Fibroblast of lung (primary cell): ENCODE data around the gene MCF2L2. TPM values are rescaled to one million over a fixed set of nuclear protein-coding genes. Genes with fewer than 3 reads are reported as not detected.

Experiments
- DNase-seq, 2 donors: peaks; one replicate each; pipeline versions ENCODE4 v3.0.0 to v3.0.0-alpha.2; 2010; ENCODE audit warnings: low read depth in 2 of 2
- H2AFZ ChIP-seq: 2 replicates; pipeline ENCODE4 v1.5.1; 2012; ENCODE audit warnings: low read length, control low read depth, inconsistent platforms
- H3K27ac ChIP-seq: 2 replicates; pipeline ENCODE4 v1.5.1; 2011; ENCODE audit warnings: low read length, control low read depth; ENCODE audit not compliant: insufficient read depth
- H3K27me3 ChIP-seq: 2 replicates; pipeline ENCODE4 v1.5.1; 2011; ENCODE audit warnings: mild to moderate bottlenecking, low read length; ENCODE audit not compliant: control insufficient read depth, insufficient read depth
- H3K36me3 ChIP-seq: 2 replicates; pipeline ENCODE4 v1.5.1; 2011; ENCODE audit warnings: low read length; ENCODE audit not compliant: control insufficient read depth, insufficient read depth
- H3K4me1 ChIP-seq: 2 replicates; pipeline ENCODE4 v1.5.1; 2011; ENCODE audit warnings: low read length; ENCODE audit not compliant: control insufficient read depth, insufficient read depth; ENCODE audit errors: extremely low read depth
- H3K4me2 ChIP-seq: 2 replicates; pipeline ENCODE4 v1.5.1; 2011; ENCODE audit warnings: low read length, control low read depth; ENCODE audit not compliant: insufficient read depth; ENCODE audit errors: extremely low read depth
- H3K4me3 ChIP-seq, 4 experiments: fragments of 200-600 bp in 1 of 4; sonication (generic) in 1 of 4; replicated peaks in 1 of 4; 2 replicates each; pipeline ENCODE4 v1.5.1; 2011 to 2016; ENCODE audit warnings: low read length in 4 of 4, low read depth in 3 of 4, mild to moderate bottlenecking in 3 of 4, control low read depth in 2 of 4, inconsistent platforms in 1 of 4, mixed read lengths in 1 of 4; ENCODE audit not compliant: insufficient read depth in 1 of 4; ENCODE audit errors: control extremely low read depth in 1 of 4
- H3K79me2 ChIP-seq: 2 replicates; pipeline ENCODE4 v1.5.1; 2012; ENCODE audit warnings: mild to moderate bottlenecking, low read length, inconsistent platforms; ENCODE audit not compliant: control insufficient read depth, insufficient read depth
- H3K9ac ChIP-seq: 2 replicates; pipeline ENCODE4 v1.5.1; 2011; ENCODE audit warnings: mild to moderate bottlenecking, low read length, control low read depth; ENCODE audit not compliant: insufficient read depth
- H3K9me3 ChIP-seq: 2 replicates; pipeline ENCODE4 v1.5.1; 2012; ENCODE audit warnings: low read depth, low read length; ENCODE audit not compliant: control insufficient read depth, insufficient read depth
- H4K20me1 ChIP-seq: 2 replicates; pipeline ENCODE4 v1.5.1; 2011; ENCODE audit warnings: low read length; ENCODE audit not compliant: control insufficient read depth, insufficient read depth; ENCODE audit errors: extremely low read depth
- EZH2 ChIP-seq: IDR thresholded peaks from 2 replicates; pipeline ENCODE4 v1.5.1; 2012; ENCODE audit warnings: low read length, control low read depth, mild to moderate bottlenecking; ENCODE audit errors: missing control alignments
- polyA plus RNA-seq, 2 donors: library from polyadenylated mRNA; depleted of rRNA in 1 of 2; stranded (reverse) in 1 of 2; unstranded in 1 of 2; fragments of >200 nt; gene quantifications; 2 replicates each; pipeline ENCODE4 v1.2.1, GENCODE V29; 2011 to 2012; ENCODE audit warnings: missing spikeins in 1 of 2
- total RNA-seq: library from RNA; depleted of rRNA; stranded (reverse); fragments of >200 nt; gene quantifications from 2 replicates; pipeline ENCODE4 v1.2.1, GENCODE V29; 2014
- TF ChIP-seq, protein P1 (sequence below), 2 donors: IDR thresholded peaks in 1 of 2; conservative IDR thresholded peaks in 1 of 2; 1 replicate in 1 of 2; 2 replicates in 1 of 2; pipeline ENCODE4 v1.5.1; 2011 to 2012; ENCODE audit warnings: low read length in 2 of 2, control low read depth in 1 of 2, inconsistent platforms in 1 of 2, low read depth in 1 of 2, mild to moderate bottlenecking in 1 of 2

MCF2L2 gene
- total and polyA plus RNA-seq, 2 donors (not counting 1 experiment from before 2014, with no cell fraction given) = under 0.01 to 0.08 TPM

- H3K27me3 ChIP-seq = no peaks in the 10 kb centered on the region
- H3K4me3 ChIP-seq = no peak overlapping the region
- TF ChIP-seq EZH2 = no peak
- TF ChIP-seq, protein P1, sequence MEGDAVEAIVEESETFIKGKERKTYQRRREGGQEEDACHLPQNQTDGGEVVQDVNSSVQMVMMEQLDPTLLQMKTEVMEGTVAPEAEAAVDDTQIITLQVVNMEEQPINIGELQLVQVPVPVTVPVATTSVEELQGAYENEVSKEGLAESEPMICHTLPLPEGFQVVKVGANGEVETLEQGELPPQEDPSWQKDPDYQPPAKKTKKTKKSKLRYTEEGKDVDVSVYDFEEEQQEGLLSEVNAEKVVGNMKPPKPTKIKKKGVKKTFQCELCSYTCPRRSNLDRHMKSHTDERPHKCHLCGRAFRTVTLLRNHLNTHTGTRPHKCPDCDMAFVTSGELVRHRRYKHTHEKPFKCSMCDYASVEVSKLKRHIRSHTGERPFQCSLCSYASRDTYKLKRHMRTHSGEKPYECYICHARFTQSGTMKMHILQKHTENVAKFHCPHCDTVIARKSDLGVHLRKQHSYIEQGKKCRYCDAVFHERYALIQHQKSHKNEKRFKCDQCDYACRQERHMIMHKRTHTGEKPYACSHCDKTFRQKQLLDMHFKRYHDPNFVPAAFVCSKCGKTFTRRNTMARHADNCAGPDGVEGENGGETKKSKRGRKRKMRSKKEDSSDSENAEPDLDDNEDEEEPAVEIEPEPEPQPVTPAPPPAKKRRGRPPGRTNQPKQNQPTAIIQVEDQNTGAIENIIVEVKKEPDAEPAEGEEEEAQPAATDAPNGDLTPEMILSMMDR (conservative IDR thresholded peaks at IDR 0.05 in 1 of 2, IDR thresholded peaks at IDR 0.05 in 1 of 2; ENCODE audit: low read depth in 1 of 2, low read length in 2 of 2) = no peak
- no peak for DNase-seq
- no peaks in the 10 kb centered on the region for H3K36me3 ChIP-seq
- H3K9ac ChIP-seq = no peak overlapping the region
- no peak overlapping the region for H2AFZ ChIP-seq
- no peaks in the 10 kb centered on the region for H3K79me2 ChIP-seq
- H3K4me2 ChIP-seq = no peak overlapping the region
- no peaks in the 10 kb centered on the region for H4K20me1 ChIP-seq
- H3K4me1 ChIP-seq = no peaks in the 10 kb centered on the region
- H3K27ac ChIP-seq = no peak overlapping the region
- H3K9me3 ChIP-seq = no peaks in the 10 kb centered on the region
Measured at GRCh38 chr3:183454064-183454463, 25.6 kb upstream of the MCF2L2 start.

DNA sequence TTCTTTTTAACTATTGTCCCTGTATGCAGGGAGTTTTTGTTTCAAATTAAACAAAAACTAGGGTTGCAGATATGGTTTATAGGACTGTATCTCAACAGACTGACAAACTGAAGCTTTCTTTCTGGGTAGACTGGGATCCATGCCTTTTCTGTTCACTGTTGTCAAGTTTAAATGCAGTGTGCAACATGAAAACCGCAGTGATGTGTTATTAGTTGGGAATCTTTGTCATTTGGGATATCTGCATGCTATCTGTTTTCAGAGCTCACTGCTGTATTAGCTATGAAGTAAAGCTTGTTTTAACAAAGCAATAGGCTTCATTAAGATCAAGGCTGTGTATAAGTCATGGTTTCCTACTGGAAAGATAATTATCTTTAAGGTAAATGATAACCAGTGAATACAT is 21.4 kb upstream of the MCF2L2 start:
- Histone ChIP-seq H3K27ac (no peak overlapping the region), H3K4me1 (no peaks in the 10 kb centered on the region), H4K20me1 (no peaks in the 10 kb centered on the region), H3K4me3 (peak overlapping the region in 1 of 4 experiments; percentile 17), H3K36me3 (no peaks in the 10 kb centered on the region), H3K4me2 (no peak overlapping the region), H3K27me3 (no peaks in the 10 kb centered on the region), H3K9ac (no peak overlapping the region), H2AFZ (no peak overlapping the region), H3K9me3 (no peaks in the 10 kb centered on the region), H3K79me2 (no peaks in the 10 kb centered on the region)
- peak in 1 of 2 donors; percentile 49 for DNase-seq
- TF ChIP-seq, protein P1 (conservative IDR thresholded peaks at IDR 0.05 in 1 of 2, IDR thresholded peaks at IDR 0.05 in 1 of 2; ENCODE audit: low read depth in 1 of 2, low read length in 2 of 2) = no peak
- TF ChIP-seq EZH2 = no peak

- H3K4me1 ChIP-seq = no peaks in the 10 kb centered on the region
- H3K4me2 ChIP-seq = peak overlapping the region; percentile 48
- H3K4me3 ChIP-seq = peak overlapping the region in 1 of 4 experiments; percentile 17
- no peak overlapping the region for H3K9ac ChIP-seq
- no peaks in the 10 kb centered on the region for H4K20me1 ChIP-seq
- H3K9me3 ChIP-seq = no peaks in the 10 kb centered on the region
- no peak overlapping the region for H2AFZ ChIP-seq
- H3K27me3 ChIP-seq = no peaks in the 10 kb centered on the region
- no peak overlapping the region for H3K27ac ChIP-seq
- no peaks in the 10 kb centered on the region for H3K79me2 ChIP-seq
- DNase-seq = peak; percentile 37 to 41
- no peak for TF ChIP-seq EZH2
- TF ChIP-seq, protein P1 (conservative IDR thresholded peaks at IDR 0.05 in 1 of 2, IDR thresholded peaks at IDR 0.05 in 1 of 2; ENCODE audit: low read depth in 1 of 2, low read length in 2 of 2) = peak in 1 of 2 donors; percentile 27
- no peaks in the 10 kb centered on the region for H3K36me3 ChIP-seq
Measured at GRCh38 chr3:183449391-183449790, 21.0 kb upstream of the MCF2L2 start.
